AG04450 (cell line): ENCODE data around the gene IL13. TPM values are rescaled to one million over a fixed set of nuclear protein-coding genes. Genes with fewer than 3 reads are reported as not detected.

ENCODE experiments used
- CTCF ChIA-PET: fragments of 300-600, 350-600 bp; formaldehyde crosslinking; extraction: SDS; loops from one replicate; lab custom pipeline; 2022; ENCODE audit warnings: antibody characterized with exemption, inconsistent platforms; lab: Charles Lee
- POLR2A ChIA-PET: fragments of 350-600 bp; formaldehyde crosslinking; extraction: SDS; loops from one replicate; lab custom pipeline; 2021; ENCODE audit warnings: antibody characterized with exemption, inconsistent platforms; lab: Yijun Ruan, JAX
- DNase-seq: peaks from one replicate; pipeline ENCODE4 v3.0.0-alpha.2; 2011; ENCODE audit warnings: low read depth, low spot score
- H3K27ac ChIP-seq: one replicate; pipeline ENCODE4 v1.5.1; 2012; ENCODE audit warnings: low read depth, low read length, control low read depth
- H3K27me3 ChIP-seq: one replicate; pipeline ENCODE4 v1.6.0; 2012; ENCODE audit warnings: low read length; ENCODE audit not compliant: control insufficient read depth, insufficient read depth
- H3K4me3 ChIP-seq: 2 replicates; pipeline ENCODE4 v1.5.1; 2011; ENCODE audit warnings: mild to moderate bottlenecking, low read depth, low read length, control low read depth
- H3K9me3 ChIP-seq: 2 replicates; pipeline ENCODE4 v1.5.1; 2012; ENCODE audit warnings: low read length; ENCODE audit not compliant: control insufficient read depth, insufficient read depth
- CTCF ChIP-seq: IDR thresholded peaks from 2 replicates; pipeline ENCODE4 v1.5.1; 2011; ENCODE audit warnings: low read depth, low read length, control low read depth, inconsistent platforms
- polyA plus RNA-seq: library from polyadenylated mRNA; depleted of rRNA; stranded (reverse); fragments of >200 nt; gene quantifications from 2 replicates; pipeline ENCODE4 v1.2.3, GENCODE V29; 2011

IL13 gene
- polyA plus RNA-seq, 1 experiment = not detected

- POLR2A ChIA-PET = no interaction called here
- H3K27me3 ChIP-seq = no peaks in the 10 kb centered on the region
- no peak for TF ChIP-seq CTCF
- H3K27ac ChIP-seq = no peak overlapping the region
- H3K9me3 ChIP-seq = no peaks in the 10 kb centered on the region; the same call in 1 of the 2 replicates
- no peak overlapping the region for H3K4me3 ChIP-seq
- no peak for DNase-seq
- CTCF ChIA-PET = no interaction called here
Measured at GRCh38 chr5:132667309-132667708, 9.3 kb downstream of the IL13 start.

DNA sequence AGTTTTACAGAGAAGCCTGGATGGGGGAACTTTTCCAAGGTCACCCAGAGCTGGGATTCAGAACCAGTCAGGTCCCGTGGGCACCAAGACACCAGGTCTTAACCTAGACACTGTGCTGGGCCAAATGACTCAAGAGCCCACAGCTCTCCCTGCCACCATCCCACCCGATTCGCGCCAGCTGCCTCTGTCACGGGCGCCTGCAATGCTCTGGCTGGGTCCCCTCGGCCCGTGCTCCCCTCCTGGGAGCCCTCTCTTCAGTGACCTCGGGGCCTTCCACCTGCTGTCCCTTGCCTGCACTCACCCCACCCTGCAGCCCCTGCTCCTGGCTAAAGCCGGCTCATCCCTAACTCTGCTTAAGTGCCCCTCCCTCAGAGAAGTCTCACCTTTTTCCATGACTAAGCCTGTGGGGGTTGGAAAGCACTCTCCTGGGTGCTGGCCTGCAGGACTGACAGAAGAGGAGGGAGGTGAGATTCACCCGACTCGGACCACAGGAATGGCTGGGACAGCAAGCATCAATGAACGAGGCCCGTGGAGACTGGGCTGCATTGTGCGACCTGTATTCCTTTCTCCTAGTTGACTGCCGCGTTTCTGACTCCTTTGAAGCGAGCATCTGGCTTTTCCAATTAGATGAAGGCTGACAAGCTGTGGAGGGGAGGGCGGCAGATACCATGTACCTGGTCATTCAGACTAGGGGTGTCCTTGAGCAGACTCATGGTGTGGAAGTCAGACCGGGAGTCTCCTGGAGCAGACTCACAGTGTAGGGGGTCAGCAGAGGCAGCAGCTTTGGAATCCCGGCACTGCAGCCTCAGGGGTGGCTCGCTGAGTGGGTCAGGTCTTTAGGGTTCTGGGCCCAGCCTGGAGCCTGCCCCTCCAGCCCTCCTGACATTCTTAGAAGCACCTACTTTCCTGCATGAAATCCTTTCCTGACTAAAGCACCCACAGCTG is 10.1 kb downstream of the IL13 start:
- H3K4me3 ChIP-seq = no peak overlapping the region
- no peaks in the 10 kb centered on the region for H3K27me3 ChIP-seq
- DNase-seq = no peak
- H3K9me3 ChIP-seq = no peaks in the 10 kb centered on the region; the same call in 1 of the 2 replicates
- H3K27ac ChIP-seq = no peak overlapping the region
- CTCF ChIA-PET = no interaction called here
- POLR2A ChIA-PET = no interaction called here
- TF ChIP-seq CTCF = no peak

- Histone ChIP-seq H3K27me3 (no peaks in the 10 kb centered on the region), H3K9me3 (no peaks in the 10 kb centered on the region; the same call in 1 of the 2 replicates), H3K4me3 (no peak overlapping the region), H3K27ac (no peak overlapping the region)
- CTCF ChIA-PET = no interaction called here
- POLR2A ChIA-PET = no interaction called here
- no peak for DNase-seq
- TF ChIP-seq CTCF = no peak
Measured at GRCh38 chr5:132668706-132669454, 10.9 kb downstream of the IL13 start.

- CTCF ChIA-PET = interaction anchor here (0.9 kb wide), 1 partner anchor 11 kb away, joined by 3 read pairs; no protein-coding TSS in a partner anchor
- no peak for DNase-seq
- Histone ChIP-seq H3K9me3 (no peaks in the 10 kb centered on the region; the same call in 1 of the 2 replicates), H3K27me3 (no peaks in the 10 kb centered on the region), H3K27ac (no peak overlapping the region), H3K4me3 (no peak overlapping the region)
- TF ChIP-seq CTCF = no peak
- POLR2A ChIA-PET = no interaction called here
Measured at GRCh38 chr5:132669455-132669820, 11.5 kb downstream of the IL13 start.
